Measurements from ENCODE around the gene FAF1. TPM values are rescaled to one million over a fixed set of nuclear protein-coding genes. Genes with fewer than 3 reads are reported as not detected.
"Not testable (repeated sequence)": the region's sequence is repeated elsewhere in the genome, so short reads cannot be mapped to it uniquely, and the experiment has no call there.

Gene FAF1
- total RNA-seq, 2 experiments from 2014 or later, result 64.5 to 73.1 TPM

GRCh38 chr1:50878434-50878833, 81.6 kb downstream of the FAF1 start:
- Mint-ChIP-seq H3K4me3 (no peak overlapping the region), H3K9me3 (ENCODE audit: low read depth) (no peaks in the 10 kb centered on the region), H3K27me3 (no peaks in the 10 kb centered on the region), H3K36me3 (ENCODE audit: low read depth) (no peaks in the 10 kb centered on the region), H3K4me1 (peaks cover 6% of the 10 kb centered on the region), H3K27ac (no peak overlapping the region)
- intact Hi-C loops (cut with DNase I, micrococcal nuclease), result loop anchor here (10.0 kb wide), 2 partner anchors 96 to 416 kb away; partner anchors contain the start of gene CDKN2C (in 1 of the 2)
- POLR2A ChIA-PET, result no interaction called here
- DNase-seq (no peak), ATAC-seq (no peak)
- CTCF ChIA-PET, result interaction anchor here (0.8 to 1.4 kb wide), 4 partner anchors 42 to 372 kb away, joined by 3 to 4 read pairs (median 3); no protein-coding TSS in a partner anchor

DNA sequence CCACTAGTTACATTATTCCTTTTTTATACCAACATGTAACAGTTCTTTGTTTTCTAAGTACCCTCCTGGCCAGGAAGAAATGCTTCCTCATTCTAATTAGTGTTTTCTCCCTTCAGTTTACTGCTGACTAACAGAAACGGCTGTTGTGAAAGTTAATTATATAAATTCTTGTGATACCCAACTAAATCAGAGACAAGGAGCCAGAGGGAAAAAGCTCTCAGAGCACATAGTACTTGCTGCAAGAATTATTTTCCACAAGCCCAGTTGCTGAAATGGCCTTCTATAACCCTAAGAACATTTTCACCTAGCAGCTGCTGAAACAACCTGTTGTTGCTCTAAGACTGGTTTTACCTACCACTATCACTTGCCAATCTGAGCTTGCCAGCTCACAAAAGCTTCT, 82.4 kb downstream of the FAF1 start:
- no peaks in the 10 kb centered on the region for H3K9me3 Mint-ChIP-seq (ENCODE audit: low read depth)
- no peaks in the 10 kb centered on the region for H3K36me3 Mint-ChIP-seq (ENCODE audit: low read depth)
- intact Hi-C loops (cut with DNase I, micrococcal nuclease), result loop anchor here (10.0 kb wide), 2 partner anchors 97 to 417 kb away; partner anchors contain the start of gene CDKN2C (in 1 of the 2)
- ATAC-seq (no peak), DNase-seq (no peak)
- ChIA-PET CTCF (interaction anchor here (0.8 to 1.4 kb wide), 4 partner anchors 43 to 373 kb away, joined by 3 to 4 read pairs (median 3); no protein-coding TSS in a partner anchor), POLR2A (no interaction called here)
- no peaks in the 10 kb centered on the region for H3K27me3 Mint-ChIP-seq
- H3K27ac Mint-ChIP-seq, result no peak overlapping the region
- H3K4me1 Mint-ChIP-seq, result peaks cover 9% of the 10 kb centered on the region
- H3K4me3 Mint-ChIP-seq, result no peak overlapping the region

DNA sequence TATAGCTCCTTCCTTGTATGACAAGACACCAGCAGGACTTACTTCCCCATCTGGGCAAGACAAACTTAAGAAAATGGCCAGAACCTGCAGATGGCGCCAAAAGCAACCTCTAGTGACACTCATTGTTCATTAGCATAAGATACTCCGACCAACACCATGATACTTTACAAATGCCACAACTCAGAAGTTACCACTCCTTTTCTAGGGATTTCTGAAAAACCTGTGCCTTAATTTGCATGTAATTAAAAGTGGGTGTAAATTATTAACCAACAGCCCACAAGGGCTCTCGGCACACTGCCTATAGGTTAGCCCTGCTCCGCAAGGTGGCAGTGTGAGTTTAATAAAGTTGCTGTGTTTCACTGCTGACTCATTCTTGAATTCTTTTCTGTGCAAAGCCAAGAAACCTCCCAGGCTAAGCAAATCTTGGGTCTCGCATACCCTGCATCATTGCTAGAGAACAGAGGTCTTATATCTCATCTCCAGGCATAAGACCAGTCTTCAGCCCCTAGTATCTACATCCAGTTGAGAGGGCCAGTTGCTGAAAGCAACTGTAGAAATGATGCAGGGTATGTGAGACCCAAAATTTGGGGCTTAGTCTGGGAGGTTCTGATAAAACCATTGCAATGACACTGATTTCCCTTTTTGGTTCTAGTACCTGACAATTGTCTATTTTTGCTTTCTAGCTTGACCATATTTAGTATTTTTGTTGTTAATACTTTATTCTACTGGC, 86.4 kb downstream of the FAF1 start:
- ChIA-PET POLR2A (interaction anchor here (0.6 to 1.0 kb wide), 2 partner anchors 11 to 22 kb away, joined by 3 to 6 read pairs; no protein-coding TSS in a partner anchor), CTCF (interaction anchor here (0.6 to 2.7 kb wide), 13 partner anchors 12 to 318 kb away, joined by 3 to 23 read pairs (median 4); partner anchors contain the start of gene CDKN2C)
- H3K9me3 Mint-ChIP-seq (ENCODE audit: low read depth), result no peaks in the 10 kb centered on the region
- no peak overlapping the region for H3K27ac Mint-ChIP-seq
- peaks cover 5% of the 10 kb centered on the region for H3K36me3 Mint-ChIP-seq (ENCODE audit: low read depth)
- intact Hi-C loops (cut with DNase I, micrococcal nuclease), result loop anchor here (1.0 to 10.0 kb wide), 5 partner anchors 94 to 421 kb away; partner anchors contain the start of gene CDKN2C (in 1 of the 2)
- peak; percentile 83 for DNase-seq
- peak; percentile 93 for ATAC-seq
- peaks cover 9% of the 10 kb centered on the region for H3K4me1 Mint-ChIP-seq
- no peaks in the 10 kb centered on the region for H3K27me3 Mint-ChIP-seq
- H3K4me3 Mint-ChIP-seq, result peak overlapping the region; percentile 42

DNA sequence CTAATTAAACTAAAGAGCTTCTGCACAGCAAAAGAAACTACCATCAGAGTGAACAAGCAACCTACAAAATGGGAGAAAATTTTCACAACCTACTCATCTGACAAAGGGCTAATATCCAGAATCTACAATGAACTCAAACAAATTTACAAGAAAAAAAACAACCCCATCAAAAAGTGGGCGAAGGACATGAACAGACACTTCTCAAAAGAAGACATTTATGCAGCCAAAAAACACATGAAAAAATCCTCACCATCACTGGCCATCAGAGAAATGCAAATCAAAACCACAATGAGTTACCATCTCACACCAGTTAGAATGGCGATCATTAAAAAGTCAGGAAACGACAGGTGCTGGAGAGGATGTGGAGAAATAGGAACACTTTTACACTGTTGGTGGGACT, 95.2 kb downstream of the FAF1 start:
- H3K36me3 Mint-ChIP-seq (ENCODE audit: low read depth), result peaks cover 20% of the 10 kb centered on the region
- CTCF ChIA-PET; H3K4me1 Mint-ChIP-seq; H3K27ac Mint-ChIP-seq; POLR2A ChIA-PET; DNase-seq; ATAC-seq; H3K27me3 Mint-ChIP-seq; intact Hi-C loops (cut with DNase I, micrococcal nuclease); H3K4me3 Mint-ChIP-seq: not testable (repeated sequence)
- H3K9me3 Mint-ChIP-seq (ENCODE audit: low read depth), result peaks cover 37% of the 10 kb centered on the region

GRCh38 chr1:50861772-50862171, 98.3 kb downstream of the FAF1 start:
- peaks cover 27% of the 10 kb centered on the region for H3K36me3 Mint-ChIP-seq (ENCODE audit: low read depth)
- intact Hi-C loops (cut with DNase I, micrococcal nuclease), result no loop called here
- POLR2A ChIA-PET, result no interaction called here
- H3K4me3 Mint-ChIP-seq, result no peak overlapping the region
- CTCF ChIA-PET, result interaction anchor here (0.6 to 1.3 kb wide), 2 partner anchors 11 to 29 kb away, joined by 3 read pairs; no protein-coding TSS in a partner anchor
- ATAC-seq, result no peak
- H3K27me3 Mint-ChIP-seq, result no peaks in the 10 kb centered on the region
- DNase-seq, result no peak
- H3K4me1 Mint-ChIP-seq, result peaks cover 10% of the 10 kb centered on the region
- no peak overlapping the region for H3K27ac Mint-ChIP-seq
- peaks cover 35% of the 10 kb centered on the region for H3K9me3 Mint-ChIP-seq (ENCODE audit: low read depth)

- no peak for ATAC-seq
- POLR2A ChIA-PET, result no interaction called here
Observed at GRCh38 chr1:50860702-50861101, 99.4 kb downstream of the FAF1 start.

DNA sequence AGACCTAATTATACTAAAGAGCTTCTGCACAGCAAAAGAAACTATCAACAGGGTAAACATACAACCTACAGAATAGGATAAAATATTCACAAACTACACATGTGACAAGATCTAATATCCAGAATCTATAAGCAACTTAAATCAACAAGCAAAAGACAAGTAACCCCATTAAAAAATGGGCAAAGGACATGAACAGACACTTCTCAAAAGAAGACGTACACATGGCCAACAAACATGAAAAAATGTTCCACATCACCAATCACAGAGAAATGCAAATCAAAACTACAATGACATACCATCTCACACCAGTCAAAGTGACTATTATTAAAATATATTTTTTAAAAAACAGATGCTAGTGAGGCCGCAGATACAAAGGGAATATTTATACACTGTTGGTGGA, 99.8 kb downstream of the FAF1 start:
- H3K4me3 Mint-ChIP-seq, result no peak overlapping the region
- peaks cover 24% of the 10 kb centered on the region for H3K9me3 Mint-ChIP-seq (ENCODE audit: low read depth)
- no peak for ATAC-seq
- H3K27ac Mint-ChIP-seq, result no peak overlapping the region
- ChIA-PET CTCF (interaction anchor here (1.3 kb wide), 1 partner anchor 13 kb away, joined by 3 read pairs; no protein-coding TSS in a partner anchor), POLR2A (no interaction called here)
- no peaks in the 10 kb centered on the region for H3K27me3 Mint-ChIP-seq
- no peak for DNase-seq
- H3K36me3 Mint-ChIP-seq (ENCODE audit: low read depth), result peaks cover 27% of the 10 kb centered on the region
- intact Hi-C loops (cut with DNase I, micrococcal nuclease), result no loop called here
- H3K4me1 Mint-ChIP-seq, result peaks cover 10% of the 10 kb centered on the region

More at GRCh38 chr1:50860702-50861101, 99.4 kb downstream of the FAF1 start:
- no peak overlapping the region for H3K4me3 Mint-ChIP-seq
- DNase-seq, result no peak
- no peaks in the 10 kb centered on the region for H3K27me3 Mint-ChIP-seq
- CTCF ChIA-PET, result interaction anchor here (1.3 kb wide), 1 partner anchor 12 kb away, joined by 3 read pairs; no protein-coding TSS in a partner anchor
- H3K9me3 Mint-ChIP-seq (ENCODE audit: low read depth), result peaks cover 25% of the 10 kb centered on the region
- intact Hi-C loops (cut with DNase I, micrococcal nuclease), result no loop called here
- no peak overlapping the region for H3K27ac Mint-ChIP-seq
- peaks cover 27% of the 10 kb centered on the region for H3K36me3 Mint-ChIP-seq (ENCODE audit: low read depth)
- H3K4me1 Mint-ChIP-seq, result peaks cover 10% of the 10 kb centered on the region

GRCh38 chr1:50859657-50860056, 100.4 kb downstream of the FAF1 start:
- CTCF ChIA-PET, result interaction anchor here (1.3 kb wide), 1 partner anchor 14 kb away, joined by 3 read pairs; no protein-coding TSS in a partner anchor
- peaks cover 27% of the 10 kb centered on the region for H3K36me3 Mint-ChIP-seq (ENCODE audit: low read depth)
- POLR2A ChIA-PET, result no interaction called here
- peaks cover 10% of the 10 kb centered on the region for H3K4me1 Mint-ChIP-seq
- peaks cover 24% of the 10 kb centered on the region for H3K9me3 Mint-ChIP-seq (ENCODE audit: low read depth)
- no peak for ATAC-seq
- H3K27ac Mint-ChIP-seq, result no peak overlapping the region
- no peak for DNase-seq
- H3K4me3 Mint-ChIP-seq, result no peak overlapping the region
- intact Hi-C loops (cut with DNase I, micrococcal nuclease), result no loop called here
- H3K27me3 Mint-ChIP-seq, result no peaks in the 10 kb centered on the region

GRCh38 chr1:50858761-50859160, 101.3 kb downstream of the FAF1 start:
- ATAC-seq, result no peak
- Mint-ChIP-seq H3K36me3 (ENCODE audit: low read depth) (peaks cover 27% of the 10 kb centered on the region), H3K4me1 (peaks cover 15% of the 10 kb centered on the region), H3K9me3 (ENCODE audit: low read depth) (peaks cover 24% of the 10 kb centered on the region), H3K27me3 (no peaks in the 10 kb centered on the region), H3K4me3 (no peak overlapping the region), H3K27ac (no peak overlapping the region)
- intact Hi-C loops (cut with DNase I, micrococcal nuclease), result no loop called here
- CTCF ChIA-PET, result interaction anchor here (0.7 to 1.9 kb wide), 4 partner anchors 20 to 221 kb away, joined by 3 to 6 read pairs (median 3); no protein-coding TSS in a partner anchor
- no peak for DNase-seq
- POLR2A ChIA-PET, result no interaction called here

- Mint-ChIP-seq H3K36me3 (ENCODE audit: low read depth) (peaks cover 24% of the 10 kb centered on the region), H3K27me3 (no peaks in the 10 kb centered on the region), H3K9me3 (ENCODE audit: low read depth) (peaks cover 21% of the 10 kb centered on the region), H3K27ac (no peak overlapping the region), H3K4me3 (no peak overlapping the region), H3K4me1 (peaks cover 21% of the 10 kb centered on the region)
- intact Hi-C loops (cut with DNase I, micrococcal nuclease), result no loop called here
- ATAC-seq, result no peak
- CTCF ChIA-PET, result interaction anchor here (0.5 to 1.9 kb wide), 6 partner anchors 17 to 333 kb away, joined by 3 to 6 read pairs (median 4); no protein-coding TSS in a partner anchor
- DNase-seq, result no peak
- POLR2A ChIA-PET, result no interaction called here
Observed at GRCh38 chr1:50857702-50858101, 102.4 kb downstream of the FAF1 start.

DNA sequence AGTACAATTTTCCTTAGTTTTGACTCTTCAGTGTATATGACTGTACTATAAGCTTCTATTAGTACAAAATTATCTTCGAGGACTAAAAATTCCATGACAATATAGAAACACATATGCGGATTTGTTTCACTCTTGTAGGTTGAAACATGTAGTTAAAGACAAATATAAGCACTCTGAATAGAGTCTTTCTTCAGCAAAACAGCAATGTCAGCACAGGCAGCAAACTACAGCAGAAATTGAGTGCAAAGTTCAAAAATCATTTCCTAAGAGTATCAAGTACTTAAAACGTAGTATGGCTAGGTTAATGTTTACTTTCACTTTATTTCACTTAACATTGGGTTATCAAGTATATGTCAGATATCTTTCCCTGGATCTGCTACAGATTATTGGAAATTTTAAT, 106.7 kb downstream of the FAF1 start:
- ATAC-seq, result no peak
- Mint-ChIP-seq H3K4me1 (peaks cover 16% of the 10 kb centered on the region), H3K4me3 (no peak overlapping the region), H3K27me3 (no peaks in the 10 kb centered on the region), H3K27ac (no peak overlapping the region), H3K36me3 (ENCODE audit: low read depth) (peaks cover 14% of the 10 kb centered on the region), H3K9me3 (ENCODE audit: low read depth) (no peaks in the 10 kb centered on the region)
- intact Hi-C loops (cut with DNase I, micrococcal nuclease), result no loop called here
- POLR2A ChIA-PET, result no interaction called here
- CTCF ChIA-PET, result interaction anchor here (1.2 to 2.0 kb wide), 2 partner anchors 10 to 20 kb away, joined by 3 to 4 read pairs; no protein-coding TSS in a partner anchor
- DNase-seq, result no peak
